Activated T-cell treated with anti-CD3 and anti-CD28 coated beads, Interleukin-2, amount 50 U/mL, for 1 hour (primary cell): Measurements from ENCODE around the gene LYZL6.
A peak's percentile ranks its signal among the peaks of the same experiment; 100 is the strongest.

Source experiments
- DNase-seq: peaks from one replicate; pipeline ENCODE4 v3.0.0-alpha.2; 2020

LYZL6 gene

DNA sequence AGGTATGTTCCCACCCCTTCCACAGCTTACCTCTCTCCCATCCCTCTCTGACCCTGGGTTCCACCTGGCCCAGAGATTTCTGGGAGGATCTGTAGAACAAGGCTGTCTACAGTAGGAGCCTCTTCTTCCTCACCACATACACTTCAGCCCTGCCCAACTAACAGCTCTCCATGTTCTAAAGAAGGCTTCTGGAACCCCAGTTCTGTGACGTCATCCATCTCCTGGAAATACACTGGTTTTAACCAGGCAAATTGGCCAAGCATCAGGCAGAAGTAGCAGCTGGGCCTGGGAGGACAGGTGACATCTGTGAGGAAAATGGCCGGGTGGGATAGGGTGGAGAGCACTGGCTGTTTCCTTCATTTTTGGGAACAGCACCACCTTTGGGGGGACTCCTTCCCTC is at the start of gene LYZL6:
TSS of gene LYZL6 (minus strand) at position 177 of the 400 bp plus-strand sequence. CDS start 4,357 bp downstream, outside the sequence.
- DNase-seq = no peak

DNA sequence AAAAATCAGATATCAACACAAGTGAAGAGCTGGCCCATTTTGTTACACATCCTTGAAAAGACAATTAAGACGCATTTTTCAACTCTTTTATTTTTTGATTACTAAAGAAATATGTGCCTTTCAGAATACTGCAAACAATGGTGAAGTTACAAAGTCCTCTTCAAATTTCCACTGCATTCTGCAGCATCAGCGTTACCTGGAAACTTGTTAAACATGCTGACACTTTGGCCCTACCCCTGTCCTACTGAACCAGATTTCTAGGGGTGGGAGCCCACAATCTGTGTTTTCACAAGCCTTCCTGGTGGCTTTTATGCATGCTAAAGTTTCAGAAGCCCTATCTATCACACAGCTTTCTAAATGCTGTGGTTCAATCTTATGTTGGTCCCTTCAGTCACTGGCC is 47.6 kb upstream of the LYZL6 start:
- no peak for DNase-seq

DNA sequence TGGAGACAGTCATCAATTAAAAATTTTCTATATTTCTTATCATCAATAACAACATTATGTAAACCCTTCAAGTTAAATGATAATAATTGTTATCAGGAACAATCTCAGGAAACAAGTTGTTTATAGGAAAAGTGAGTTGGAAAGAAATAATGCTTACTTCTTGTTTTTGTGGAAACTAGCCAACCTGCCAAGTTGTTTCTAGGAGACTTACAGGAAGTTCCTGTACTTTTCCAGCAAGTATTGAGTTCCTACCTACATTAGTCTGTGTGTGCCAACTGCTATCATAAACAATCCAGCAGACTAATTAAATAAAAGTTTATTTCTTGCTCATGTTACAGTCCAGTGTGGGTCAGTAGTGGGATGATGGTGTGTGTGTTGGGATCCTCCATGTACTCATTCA is 44.7 kb upstream of the LYZL6 start:
- DNase-seq = no peak

- DNase-seq = no peak
Observed at GRCh38 chr17:35986643-35987042, 43.1 kb upstream of the LYZL6 start, which contains the start of gene CCL14. Gene CCL14, minus strand, starts transcription at chr17:35986729. Its CDS starts 80 bp downstream, at chr17:35986649.

DNA sequence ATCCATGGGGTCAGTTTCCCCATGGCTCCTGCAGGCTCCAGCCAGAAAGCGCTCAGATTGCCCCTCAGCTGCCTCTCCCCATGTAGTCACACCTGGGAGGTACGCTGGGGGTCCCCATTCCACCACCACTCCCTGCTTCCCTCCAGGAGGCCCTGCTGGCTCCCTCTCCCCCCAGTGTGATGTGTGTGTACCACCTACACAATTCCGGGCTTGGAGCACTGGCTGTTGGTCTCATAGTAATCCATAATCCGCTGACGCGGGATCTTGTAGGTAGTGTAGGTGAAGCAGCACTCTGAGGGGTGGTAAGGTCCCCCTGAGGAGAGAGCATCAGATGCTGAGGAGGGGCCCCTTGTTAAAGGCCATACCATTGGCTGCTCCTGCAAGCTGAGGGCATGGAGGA is 40.6 kb upstream of the LYZL6 start:
- DNase-seq = no peak

GRCh38 chr17:35982409-35983191 is 39.1 kb upstream of the LYZL6 start:
- no peak for DNase-seq

DNA sequence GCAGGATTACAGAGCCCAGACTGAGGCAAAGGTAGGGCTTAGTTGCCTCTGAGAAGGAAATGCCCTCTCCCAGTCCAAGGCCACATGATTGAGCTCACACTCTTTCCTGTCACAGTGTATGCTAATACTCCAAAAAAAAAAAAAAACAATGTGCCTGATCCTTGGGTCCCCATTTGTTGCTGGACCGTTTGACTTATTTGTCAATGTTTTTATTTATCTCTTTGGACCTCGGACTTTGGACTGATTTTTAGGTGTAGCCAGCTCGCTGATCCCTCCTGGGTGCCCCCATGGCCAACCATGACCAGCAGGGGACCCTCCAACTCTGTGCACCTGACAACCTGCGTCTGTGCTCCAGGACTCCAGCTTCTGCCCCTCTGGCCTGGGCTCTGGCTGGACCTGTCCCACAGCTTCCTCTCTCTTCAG is 38.4 kb upstream of the LYZL6 start:
- DNase-seq = no peak

- DNase-seq = no peak
Observed at GRCh38 chr17:35981246-35981645, 37.7 kb upstream of the LYZL6 start, which contains the start of gene CCL16. Gene CCL16, minus strand, starts transcription at chr17:35981497. Its CDS starts 77 bp downstream, at chr17:35981420.

DNA sequence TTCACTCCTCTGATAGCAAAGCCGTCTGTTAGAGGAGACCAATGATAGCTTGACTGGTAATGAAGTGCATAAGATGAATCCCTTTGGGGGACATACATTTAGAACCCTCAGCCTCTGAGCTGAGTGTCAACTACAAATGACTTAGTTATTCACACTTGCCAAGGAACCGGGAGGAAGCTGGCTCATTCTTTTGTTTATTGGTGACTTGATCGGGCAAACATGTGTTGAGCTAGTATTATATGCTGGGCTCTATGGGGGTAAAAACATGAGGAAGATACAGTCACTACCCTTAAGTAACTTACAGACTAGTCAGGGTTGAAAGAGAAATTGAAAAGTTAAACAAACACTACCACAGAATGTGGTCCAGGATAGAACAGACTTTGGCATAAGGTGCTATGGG is 34.8 kb upstream of the LYZL6 start:
- DNase-seq = no peak

GRCh38 chr17:35977509-35977908 is 34.0 kb upstream of the LYZL6 start:
- no peak for DNase-seq

DNA sequence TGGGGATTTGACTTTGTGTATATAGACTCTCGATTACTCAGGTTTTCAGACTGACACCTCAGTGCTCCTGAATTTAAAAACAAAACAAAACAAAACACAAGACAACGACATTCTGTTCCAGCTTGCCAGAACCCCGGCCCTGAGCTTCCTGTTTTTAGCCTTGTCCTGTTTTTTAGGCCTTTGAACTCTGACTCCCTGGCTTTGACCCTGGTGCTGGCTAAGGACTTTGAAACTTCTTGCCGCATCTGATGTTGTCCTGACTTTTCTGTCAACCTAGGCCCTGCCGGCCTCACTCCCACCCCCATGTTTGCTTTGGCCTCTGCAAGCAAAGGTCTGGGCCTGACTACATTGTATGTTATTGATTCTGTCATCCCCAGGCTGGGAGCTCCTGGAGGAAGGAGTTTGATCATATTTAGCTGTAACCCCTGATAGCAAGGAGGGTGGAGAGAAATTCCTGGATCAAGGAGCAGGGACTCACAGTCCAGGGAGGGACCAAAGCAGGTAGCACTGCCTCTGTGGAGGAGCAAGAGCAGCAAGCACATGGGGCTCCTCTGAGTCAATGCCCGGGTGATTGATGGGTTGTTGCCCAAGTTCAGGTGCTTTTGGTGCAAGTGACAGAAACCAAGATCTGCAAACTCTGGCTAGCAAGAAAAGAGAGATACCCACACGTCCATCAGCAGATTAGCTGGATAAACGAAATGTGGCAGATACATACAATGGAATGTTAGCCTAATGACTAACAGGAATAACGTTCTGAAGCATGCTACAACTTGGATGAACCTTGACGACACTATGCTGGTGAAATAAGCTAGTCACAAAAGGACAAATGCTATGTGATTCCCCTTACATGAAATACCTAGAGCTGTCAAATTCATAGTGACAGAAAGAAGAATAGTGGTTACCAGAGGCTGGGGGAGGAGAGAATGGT is 30.1 kb upstream of the LYZL6 start:
- no peak for DNase-seq

- DNase-seq = no peak
Observed at GRCh38 chr17:35972945-35973332, 29.4 kb upstream of the LYZL6 start.

DNA sequence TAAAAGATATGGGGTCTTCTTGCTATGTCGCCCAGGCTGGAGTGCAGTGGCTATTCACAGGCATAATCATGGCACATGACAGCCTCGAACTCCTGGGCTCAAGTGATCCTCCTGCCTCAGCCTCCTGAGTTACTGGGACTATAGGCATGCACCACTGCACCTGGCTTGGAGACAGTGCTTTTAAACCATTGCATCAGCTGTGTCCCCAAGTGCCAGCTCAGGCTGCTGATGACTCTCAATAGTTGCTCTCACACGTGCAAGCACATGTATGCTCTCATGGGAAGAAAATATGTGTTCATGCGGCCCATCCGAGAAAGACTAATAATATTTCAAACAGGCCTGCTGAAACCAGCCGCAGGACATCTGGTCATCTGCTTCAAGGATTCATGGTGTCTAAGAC is 29.0 kb upstream of the LYZL6 start:
- DNase-seq = no peak

GRCh38 chr17:35972066-35972465 is 28.6 kb upstream of the LYZL6 start:
- DNase-seq = no peak

DNA sequence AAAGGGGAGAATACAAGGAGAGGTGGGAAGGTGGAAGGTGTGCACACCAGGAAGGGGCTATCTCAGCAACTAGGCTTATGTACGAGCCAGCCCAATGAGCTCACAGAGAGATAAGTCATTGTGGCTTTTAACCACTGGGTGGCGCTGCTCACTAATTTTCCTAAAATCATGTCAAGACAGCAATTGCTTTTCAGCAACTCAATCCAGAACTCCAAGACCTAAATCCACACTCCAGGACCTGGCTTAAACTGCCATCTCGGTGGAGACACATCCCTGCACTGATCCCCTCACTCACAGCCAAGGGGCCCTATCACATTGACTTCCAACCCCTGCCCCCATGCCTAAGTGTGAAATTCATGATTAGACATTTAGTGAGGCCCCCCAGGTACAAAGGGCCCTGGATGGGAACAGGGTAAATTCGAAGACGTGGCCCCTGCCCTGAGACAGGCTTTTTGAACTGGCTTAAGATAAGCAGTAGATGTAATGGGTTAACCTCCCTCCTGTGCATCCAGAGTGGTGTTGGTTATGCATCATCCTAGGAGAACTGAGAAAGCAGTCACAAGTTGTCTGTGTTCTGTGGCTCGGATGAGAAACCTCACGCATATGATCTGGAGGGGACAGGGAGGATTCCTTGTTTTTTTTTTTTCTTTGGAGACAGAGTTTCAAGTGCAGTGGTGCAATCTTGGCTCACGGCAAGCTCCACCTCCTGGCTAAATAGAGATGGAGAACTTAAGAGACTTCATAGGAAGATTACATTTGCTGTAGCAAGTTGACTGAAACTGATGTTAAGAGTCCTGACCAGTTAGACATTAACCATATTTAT is 26.3 kb upstream of the LYZL6 start:
- peak; percentile 55 for DNase-seq

GRCh38 chr17:35968520-35969054 is 25.1 kb upstream of the LYZL6 start:
- no peak for DNase-seq

DNA sequence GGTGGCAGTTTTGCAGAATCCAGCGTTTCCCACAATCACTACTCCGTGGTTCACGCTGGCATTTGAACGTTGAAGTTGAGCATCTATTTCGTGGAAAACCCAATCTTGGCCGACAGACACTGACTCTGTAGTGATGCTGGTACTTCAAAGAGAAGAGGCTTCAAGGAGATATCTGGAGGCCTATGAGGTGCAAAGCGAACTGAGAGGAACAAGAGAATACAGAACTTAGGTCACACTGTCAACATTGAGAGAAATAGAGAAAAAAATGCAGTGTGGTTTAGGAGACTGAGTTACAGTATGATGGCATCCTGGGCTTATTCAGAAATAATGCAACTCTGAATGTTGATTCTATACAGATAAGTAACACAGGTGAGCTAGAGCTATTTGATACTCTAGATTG is 21.8 kb upstream of the LYZL6 start:
- no peak for DNase-seq

DNA sequence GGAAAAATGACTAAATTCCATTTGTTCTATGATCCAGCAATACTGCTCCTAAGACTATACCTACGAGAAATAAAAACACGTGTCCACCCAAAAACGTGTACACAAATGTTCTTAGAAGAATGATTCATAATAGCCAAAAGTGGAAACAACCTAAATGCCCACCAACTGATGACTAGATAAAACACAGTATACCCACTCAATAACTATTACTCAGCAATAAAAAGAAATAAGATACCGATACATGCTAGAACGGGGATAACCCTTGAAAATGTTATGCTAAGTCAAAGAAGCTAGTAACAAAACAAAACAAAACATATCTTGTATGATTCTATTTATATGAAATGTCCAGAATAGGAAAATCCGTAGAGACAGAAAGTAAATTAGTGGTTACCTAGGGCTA is 20.1 kb upstream of the LYZL6 start:
- DNase-seq = no peak

GRCh38 chr17:35953720-35954119 is 10.2 kb upstream of the LYZL6 start:
- DNase-seq = no peak

DNA sequence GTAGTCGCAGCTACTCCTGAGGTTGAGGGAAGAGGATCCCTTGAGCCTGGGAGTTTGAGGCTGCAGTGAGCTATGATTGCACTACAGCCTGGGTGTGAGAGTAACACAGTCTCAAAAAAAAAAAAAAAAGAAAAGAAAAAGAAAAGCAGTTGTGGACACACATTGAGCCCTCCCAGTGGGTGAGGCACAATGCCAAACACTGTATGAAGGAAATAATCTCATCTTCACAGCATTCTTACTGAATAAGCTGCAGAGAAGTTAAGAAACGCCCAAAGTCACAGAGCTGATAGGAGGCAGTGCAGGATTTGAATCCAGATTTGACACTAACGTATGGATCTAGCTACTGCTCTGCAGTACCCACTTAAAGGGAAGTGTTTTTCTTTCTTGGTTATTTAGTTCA is 5.9 kb upstream of the LYZL6 start:
- no peak for DNase-seq

DNA sequence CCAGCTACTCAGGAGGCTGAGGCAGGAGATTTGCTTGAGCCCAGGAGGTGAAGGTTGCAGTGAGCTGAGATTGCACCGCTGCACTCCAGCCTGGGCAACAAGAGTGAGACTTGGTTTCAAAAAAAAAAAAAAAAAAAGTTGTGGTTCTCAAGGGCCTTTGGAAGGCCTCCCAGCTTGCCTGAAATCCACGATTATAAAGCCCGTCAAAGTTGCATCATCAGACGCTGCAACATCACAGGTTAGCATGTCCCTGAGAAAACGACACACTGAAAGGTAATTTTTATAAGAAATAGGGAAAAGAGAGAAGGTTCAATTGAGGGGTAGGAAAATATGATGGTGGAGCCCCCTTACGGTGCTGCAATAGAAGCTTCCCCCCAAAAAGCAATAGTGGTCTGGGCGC is 4.6 kb upstream of the LYZL6 start:
- no peak for DNase-seq

- DNase-seq = peak; percentile 45
Observed at GRCh38 chr17:35947156-35947585, 3.7 kb upstream of the LYZL6 start.

DNA sequence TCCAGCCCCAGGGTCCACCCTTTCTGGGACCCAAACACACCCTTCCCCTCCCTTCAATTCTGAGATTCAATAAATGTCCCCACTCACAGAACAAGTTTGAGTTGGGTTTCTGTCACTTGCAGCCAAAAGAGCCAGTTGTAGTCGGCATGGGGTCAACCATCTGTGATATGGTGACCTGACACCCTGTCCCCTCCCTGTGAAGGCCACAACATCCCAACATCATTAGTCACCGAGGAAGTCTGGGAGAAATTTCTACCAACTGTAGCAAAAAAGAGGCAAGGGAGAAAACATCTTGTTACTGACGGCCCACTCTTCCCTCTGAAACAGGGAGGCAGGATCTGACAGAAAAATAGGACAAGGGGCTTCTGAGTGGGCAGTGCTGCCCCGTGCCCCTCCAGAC is 638 bp upstream of the LYZL6 start:
- no peak for DNase-seq
